PC-3 (cell line): ENCODE measurements around the gene TBPL1. TPM values are rescaled to one million over a fixed set of nuclear protein-coding genes. Genes with fewer than 3 reads are reported as not detected.
A peak's percentile ranks its signal among the peaks of the same experiment; 100 is the strongest.

Source experiments
- ATAC-seq: fragments of 200-7000 bp; cut with Tn5 transposase; 2 replicates; pipeline ENCODE4 v1.9.1; 2020; ENCODE audit warnings: mild to moderate bottlenecking, moderate library complexity
- BruUV-seq: library from RNA; stranded (reverse); fragments of 400-500 nt; replicated peaks from 2 replicates; lab custom pipeline; 2021; lab: Mats Ljungman, UMichigan
- CTCF ChIA-PET: fragments of 300-600 bp; sonication (Branson Sonifier 250); formaldehyde crosslinking; loops from one replicate; lab custom pipeline; 2022; ENCODE audit warnings: antibody characterized with exemption; lab: Charles Lee
- POLR2A ChIA-PET: fragments of 300-600 bp; sonication (Branson Sonifier 250); formaldehyde crosslinking; loops from one replicate; lab custom pipeline; 2022; ENCODE audit warnings: antibody characterized with exemption; ENCODE audit not compliant: unreplicated experiment; lab: Charles Lee
- DNase-seq: peaks from one replicate; pipeline ENCODE4 v3.0.0-alpha.2; 2015
- H2AFZ ChIP-seq: fragments of 300-600 bp; sonication (generic); 2 replicates; pipeline ENCODE4 v1.6.0; 2016; ENCODE audit warnings: antibody characterized with exemption, low read length
- H3F3A ChIP-seq: fragments of 300-600 bp; sonication (generic); one replicate; pipeline ENCODE4 v1.6.0; 2017; ENCODE audit warnings: antibody characterized with exemption, low read length, control low read depth, mild to moderate bottlenecking; ENCODE audit not compliant: unreplicated experiment
- H3K27ac ChIP-seq: fragments of 300-600 bp; sonication (generic); 2 replicates; pipeline ENCODE4 v1.5.1; 2016; ENCODE audit warnings: mild to moderate bottlenecking, low read length
- H3K27me3 ChIP-seq: fragments of 300-600 bp; sonication (generic); 2 replicates; pipeline ENCODE4 v1.6.1; 2016; ENCODE audit warnings: low read length, mixed read lengths
- H3K36me3 ChIP-seq: fragments of 300-600 bp; sonication (generic); 2 replicates; pipeline ENCODE4 v1.6.1; 2016; ENCODE audit warnings: low read depth, mixed run types, low read length, mixed read lengths
- H3K4me1 ChIP-seq: fragments of 300-600 bp; sonication (generic); 2 replicates; pipeline ENCODE4 v1.5.1; 2016; ENCODE audit warnings: low read length; ENCODE audit not compliant: insufficient read depth
- H3K4me2 ChIP-seq: fragments of 300-600 bp; sonication (generic); 2 replicates; pipeline ENCODE4 v1.6.0; 2016; ENCODE audit warnings: low read length
- H3K4me3 ChIP-seq: fragments of 300-600 bp; sonication (generic); 2 replicates; pipeline ENCODE4 v1.5.1; 2016; ENCODE audit warnings: mild to moderate bottlenecking, low read length, mixed read lengths
- H3K79me2 ChIP-seq: fragments of 300-600 bp; sonication (generic); 2 replicates; pipeline ENCODE4 v1.6.1; 2017; ENCODE audit warnings: low read length, mixed read lengths
- H3K9ac ChIP-seq: fragments of 300-600 bp; sonication (generic); 2 replicates; pipeline ENCODE4 v1.6.0; 2016; ENCODE audit warnings: mild to moderate bottlenecking, low read length
- H3K9me2 ChIP-seq: fragments of 300-600 bp; sonication (generic); replicated peaks from 2 replicates; pipeline ENCODE4 v1.6.1; 2016; ENCODE audit warnings: mixed run types, low read length, mixed read lengths
- H3K9me3 ChIP-seq: fragments of 300-600 bp; sonication (generic); 2 replicates; pipeline ENCODE4 v1.6.1; 2016; ENCODE audit warnings: low read length, mixed read lengths
- H4K20me1 ChIP-seq: fragments of 300-600 bp; sonication (generic); 2 replicates; pipeline ENCODE4 v1.6.1; 2016; ENCODE audit warnings: low read length, mixed read lengths
- EZH2 ChIP-seq: fragments of 300-600 bp; sonication (generic); IDR thresholded peaks from one replicate; pipeline ENCODE4 v1.6.1; 2017; ENCODE audit warnings: antibody characterized with exemption, mild to moderate bottlenecking, low read length; ENCODE audit not compliant: unreplicated experiment
- EZH2phosphoT487 ChIP-seq: fragments of 300-600 bp; sonication (generic); IDR thresholded peaks from 2 replicates; pipeline ENCODE4 v1.6.1; 2018; ENCODE audit warnings: mild to moderate bottlenecking, antibody characterized with exemption, low read length, borderline replicate concordance
- intact Hi-C: fragments of 100-400 bp; cut with micrococcal nuclease; formaldehyde crosslinking; loops from 2 replicates; pipeline ENCODE4 v1.9.0; 2023
- total RNA-seq: library from RNA; depleted of rRNA; stranded (reverse); fragments of >200 nt; gene quantifications from 2 replicates; pipeline ENCODE4 v1.2.3, GENCODE V29; 2014
- TF ChIP-seq, protein P1 (sequence below): fragments of 300-600 bp; sonication (generic); conservative IDR thresholded peaks from 2 replicates; pipeline ENCODE4 v1.5.1; 2017; ENCODE audit warnings: antibody characterized with exemption, low read depth, mild to moderate bottlenecking, low read length

The TBPL1 gene
- total RNA-seq, 1 experiment from 2014 or later: 30.8 TPM

DNA sequence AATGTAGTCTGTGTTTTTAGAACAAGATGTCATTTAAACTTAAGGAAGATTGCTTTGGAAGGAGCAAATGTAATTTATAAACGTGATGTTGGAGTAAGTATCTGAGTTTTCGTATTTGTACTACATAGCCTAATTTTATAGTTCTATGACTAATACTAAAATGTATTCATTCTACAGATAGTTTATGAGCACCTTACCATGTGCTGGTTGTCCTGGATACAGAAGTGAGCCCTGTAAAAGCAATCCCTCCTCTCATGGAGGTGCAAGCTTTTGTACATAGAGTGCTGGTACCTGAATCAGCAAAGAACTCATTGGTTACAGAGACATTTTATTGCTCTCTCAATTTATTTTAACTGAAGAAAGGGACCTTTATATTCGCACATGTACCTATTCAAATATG lies 27.1 kb downstream of the TBPL1 start:
- TF ChIP-seq EZH2phosphoT487: no peak
- no peak for TF ChIP-seq EZH2
- TF ChIP-seq, protein P1, sequence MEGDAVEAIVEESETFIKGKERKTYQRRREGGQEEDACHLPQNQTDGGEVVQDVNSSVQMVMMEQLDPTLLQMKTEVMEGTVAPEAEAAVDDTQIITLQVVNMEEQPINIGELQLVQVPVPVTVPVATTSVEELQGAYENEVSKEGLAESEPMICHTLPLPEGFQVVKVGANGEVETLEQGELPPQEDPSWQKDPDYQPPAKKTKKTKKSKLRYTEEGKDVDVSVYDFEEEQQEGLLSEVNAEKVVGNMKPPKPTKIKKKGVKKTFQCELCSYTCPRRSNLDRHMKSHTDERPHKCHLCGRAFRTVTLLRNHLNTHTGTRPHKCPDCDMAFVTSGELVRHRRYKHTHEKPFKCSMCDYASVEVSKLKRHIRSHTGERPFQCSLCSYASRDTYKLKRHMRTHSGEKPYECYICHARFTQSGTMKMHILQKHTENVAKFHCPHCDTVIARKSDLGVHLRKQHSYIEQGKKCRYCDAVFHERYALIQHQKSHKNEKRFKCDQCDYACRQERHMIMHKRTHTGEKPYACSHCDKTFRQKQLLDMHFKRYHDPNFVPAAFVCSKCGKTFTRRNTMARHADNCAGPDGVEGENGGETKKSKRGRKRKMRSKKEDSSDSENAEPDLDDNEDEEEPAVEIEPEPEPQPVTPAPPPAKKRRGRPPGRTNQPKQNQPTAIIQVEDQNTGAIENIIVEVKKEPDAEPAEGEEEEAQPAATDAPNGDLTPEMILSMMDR: no peak
- H4K20me1 ChIP-seq: no peaks in the 10 kb centered on the region
- ATAC-seq: peak; percentile 88

DNA sequence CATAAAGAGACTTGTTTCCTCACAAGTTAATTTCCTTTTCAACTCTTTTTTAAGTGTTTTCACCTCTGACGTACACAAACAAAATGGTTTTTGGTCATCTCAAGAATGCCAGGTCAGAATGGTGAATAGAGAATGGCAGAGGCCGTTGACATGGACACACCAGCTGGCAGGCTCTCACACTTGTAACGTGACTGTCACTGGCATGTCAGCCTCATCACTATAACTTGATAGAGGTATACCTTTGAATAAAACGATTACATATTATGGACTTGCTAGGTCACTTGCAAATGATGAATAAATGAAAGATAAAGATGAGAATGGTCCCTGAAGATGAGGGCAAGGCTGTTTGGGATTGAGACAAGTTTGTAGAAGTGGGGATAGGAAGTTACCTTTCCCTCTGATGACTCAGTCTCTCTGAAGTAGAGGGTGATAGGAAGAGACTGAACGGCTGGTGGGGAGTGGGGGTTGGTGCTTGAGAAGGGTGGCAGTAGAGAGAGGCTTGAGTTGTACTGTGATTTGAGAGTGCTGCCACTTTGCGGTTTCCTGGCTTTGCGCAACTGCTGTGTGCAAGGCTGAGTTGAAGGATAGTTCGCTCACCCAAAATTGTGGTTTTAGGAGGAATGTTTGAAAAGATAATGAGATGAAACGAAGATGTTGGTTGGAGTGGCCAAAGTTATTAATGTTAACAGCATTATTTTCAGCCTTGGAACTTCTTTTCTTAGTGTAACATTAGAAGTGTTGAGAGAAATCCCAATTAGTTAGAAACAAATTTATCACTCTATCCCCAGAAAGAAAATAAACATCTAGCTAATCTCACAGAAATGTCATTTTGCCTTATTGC lies 30.3 kb downstream of the TBPL1 start:
- Histone ChIP-seq H3K4me2 (0 out of 2 replicates have a peak overlapping the region, but pooled peaks have one; percentile 21), H3K9me3 (no peaks in the 10 kb centered on the region)
- intact Hi-C loops: no loop called here

More for the DNA sequence above, 27.1 kb downstream of the TBPL1 start:
- peak; percentile 63 for DNase-seq
- no peak overlapping the region for H3K4me3 ChIP-seq
- no peak overlapping the region for H2AFZ ChIP-seq
- peak overlapping the region; percentile 80 for H3K4me2 ChIP-seq
- intact Hi-C loops: loop anchor here (1.0 kb wide), 1 partner anchor 8 kb away; no protein-coding TSS in a partner anchor
- no peak overlapping the region; the same call in 1 of the 2 replicates for H3K9ac ChIP-seq
- H3K9me3 ChIP-seq: no peaks in the 10 kb centered on the region
- H3K9me2 ChIP-seq: no peaks in the 10 kb centered on the region
- POLR2A ChIA-PET: interaction anchor here (0.7 kb wide), 1 partner anchor 22 kb away, joined by 3 read pairs; no protein-coding TSS in a partner anchor
- H3K36me3 ChIP-seq: peaks cover 7% of the 10 kb centered on the region
- peak overlapping the region; percentile 76 for H3K27ac ChIP-seq
- BruUV-seq: no TSS peak
- H3F3A ChIP-seq: no peaks in the 10 kb centered on the region
- H3K4me1 ChIP-seq: peaks cover 36% of the 10 kb centered on the region
- CTCF ChIA-PET: no interaction called here
- H3K27me3 ChIP-seq: no peaks in the 10 kb centered on the region
- H3K79me2 ChIP-seq: peaks cover 42% of the 10 kb centered on the region

More for the DNA sequence above, 30.3 kb downstream of the TBPL1 start:
- H3K9me2 ChIP-seq: no peaks in the 10 kb centered on the region
- no peak overlapping the region for H3K9ac ChIP-seq
- H2AFZ ChIP-seq: no peak overlapping the region
- H3K79me2 ChIP-seq: peaks cover 18% of the 10 kb centered on the region
- H4K20me1 ChIP-seq: no peaks in the 10 kb centered on the region
- H3K27me3 ChIP-seq: no peaks in the 10 kb centered on the region
- CTCF ChIA-PET: no interaction called here
- peaks cover 7% of the 10 kb centered on the region for H3K36me3 ChIP-seq
- POLR2A ChIA-PET: no interaction called here
- ATAC-seq (peak; percentile 27; the same call in 1 of the 2 replicates), DNase-seq (peak; percentile 62)
- no peaks in the 10 kb centered on the region for H3F3A ChIP-seq
- TF ChIP-seq, protein P1: no peak
- no peak for TF ChIP-seq EZH2
- H3K27ac ChIP-seq: peak overlapping the region; percentile 31; the same call in 1 of the 2 replicates
- H3K4me3 ChIP-seq: no peak overlapping the region
- BruUV-seq: no TSS peak
- H3K4me1 ChIP-seq: peaks cover 34% of the 10 kb centered on the region
